H1 (cell line): ENCODE measurements around the gene NCK1. TPM values are rescaled to one million over a fixed set of nuclear protein-coding genes. Genes with fewer than 3 reads are reported as not detected.
"Not testable (repeated sequence)": the region's sequence is repeated elsewhere in the genome, so short reads cannot be mapped to it uniquely, and the experiment has no call there.

Experiments
- CTCF ChIA-PET: fragments of 300-600 bp; sonication (Branson Sonifier 250); formaldehyde crosslinking; loops from one replicate; lab custom pipeline; 2021; ENCODE audit not compliant: partially characterized antibody; lab: Charles Lee
- POLR2A ChIA-PET: fragments of 300-600 bp; sonication (Branson Sonifier 250); formaldehyde crosslinking; loops from one replicate; lab custom pipeline; 2021; ENCODE audit warnings: inconsistent platforms; ENCODE audit not compliant: partially characterized antibody; lab: Charles Lee
- DNase-seq, 2 experiments: peaks; one replicate each; pipeline versions ENCODE4 v3.0.0 to v3.0.0-alpha.2; 2010 to 2022; ENCODE audit warnings: low spot score in 2 of 2, low read depth in 1 of 2, mixed read lengths in 1 of 2
- FAIRE-seq: peaks from 2 replicates; lab custom pipeline; 2011; peaks lifted over from hg19 to GRCh38; lab: Jason Lieb, UNC
- H2AFZ ChIP-seq: 2 replicates; pipeline ENCODE4 v1.8.1; 2012; ENCODE audit warnings: low read length, inconsistent platforms
- H2AK5ac ChIP-seq: 2 replicates; pipeline ENCODE4 v1.6.1; 2013; ENCODE audit warnings: low read depth, low read length
- H2BK120ac ChIP-seq: replicated peaks from 2 replicates; pipeline ENCODE3; 2013; ENCODE audit warnings: low read depth, low read length, inconsistent platforms
- H2BK12ac ChIP-seq: 2 replicates; pipeline ENCODE4 v1.6.1; 2013; ENCODE audit warnings: low read depth, low read length
- H2BK15ac ChIP-seq: 2 replicates; pipeline ENCODE4 v1.6.1; 2013; ENCODE audit warnings: low read length
- H2BK20ac ChIP-seq: 2 replicates; pipeline ENCODE4 v1.6.1; 2013; ENCODE audit warnings: low read length
- H2BK5ac ChIP-seq: 2 replicates; pipeline ENCODE4 v1.6.1; 2013; ENCODE audit warnings: low read depth, low read length
- H3K14ac ChIP-seq: 2 replicates; pipeline ENCODE4 v1.6.1; 2013; ENCODE audit warnings: inconsistent platforms; ENCODE audit not compliant: insufficient read length
- H3K18ac ChIP-seq: 2 replicates; pipeline ENCODE4 v1.6.1; 2013; ENCODE audit warnings: low read length; ENCODE audit errors: extremely low read depth
- H3K23ac ChIP-seq: 2 replicates; pipeline ENCODE4 v1.6.1; 2013; ENCODE audit warnings: inconsistent platforms; ENCODE audit not compliant: insufficient read length
- H3K23me2 ChIP-seq: 2 replicates; pipeline ENCODE4 v1.6.1; 2013; ENCODE audit warnings: low read depth, low read length
- H3K27ac ChIP-seq: 2 replicates; pipeline ENCODE4 v1.6.1; 2011; ENCODE audit warnings: low read depth, low read length, inconsistent platforms
- H3K27me3 ChIP-seq, 4 experiments: replicated peaks in 1 of 4; 1 replicate in 1 of 4; 2 replicates in 3 of 4; pipeline versions ENCODE4 v1.6.1 to v1.8.1; 2011 to 2013; ENCODE audit warnings: low read length in 3 of 4, mild to moderate bottlenecking in 3 of 4, inconsistent platforms in 2 of 4, mixed read lengths in 2 of 4, moderate library complexity in 1 of 4; ENCODE audit not compliant: control insufficient read depth in 3 of 4, insufficient read depth in 3 of 4; ENCODE audit errors: extremely low read depth in 1 of 4
- H3K36me3 ChIP-seq, 4 experiments: 2 replicates each; pipeline versions ENCODE4 v1.6.1 to v1.8.1; 2011 to 2013; ENCODE audit warnings: mild to moderate bottlenecking in 4 of 4, low read length in 3 of 4, moderate library complexity in 2 of 4, control low read depth in 1 of 4, inconsistent platforms in 1 of 4; ENCODE audit not compliant: insufficient read depth in 4 of 4, control insufficient read depth in 2 of 4
- H3K4ac ChIP-seq: replicated peaks from 2 replicates; pipeline ENCODE3; 2013; ENCODE audit warnings: low read length, low read depth, mixed read lengths, inconsistent platforms; ENCODE audit not compliant: insufficient read length
- H3K4me1 ChIP-seq, 4 experiments: replicated peaks in 1 of 4; 1 replicate in 1 of 4; 2 replicates in 3 of 4; pipeline versions ENCODE4 v1.6.1 to v1.8.1; 2011 to 2013; ENCODE audit warnings: low read length in 3 of 4, inconsistent platforms in 2 of 4, mixed read lengths in 1 of 4; ENCODE audit not compliant: insufficient read depth in 4 of 4, control insufficient read depth in 3 of 4
- H3K4me2 ChIP-seq, 2 experiments: 2 replicates each; pipeline versions ENCODE4 v1.6.1 to v1.8.1; 2011 to 2013; ENCODE audit warnings: low read depth in 2 of 2, low read length in 2 of 2, control low read depth in 1 of 2, inconsistent platforms in 1 of 2, mild to moderate bottlenecking in 1 of 2; ENCODE audit not compliant: insufficient read depth in 1 of 2
- H3K4me3 ChIP-seq, 4 experiments: fragments of 200-600, 300-600 bp in 1 of 4; sonication (generic), shearing (Covaris generic), sonication (Bioruptor Twin) in 1 of 4; 2 replicates each; pipeline versions ENCODE4 v1.5.1 to v1.8.1; 2011 to 2016; ENCODE audit warnings: low read length in 4 of 4, low read depth in 3 of 4, control low read depth in 2 of 4, inconsistent platforms in 2 of 4, mild to moderate bottlenecking in 2 of 4, mixed read lengths in 1 of 4, moderate library complexity in 1 of 4; ENCODE audit not compliant: insufficient read depth in 2 of 4; ENCODE audit errors: extremely low read depth in 1 of 4
- H3K56ac ChIP-seq: replicated peaks from 2 replicates; pipeline ENCODE3; 2013; ENCODE audit warnings: low read depth, mild to moderate bottlenecking, mixed read lengths, low read length, inconsistent platforms; ENCODE audit not compliant: insufficient read length
- H3K79me1 ChIP-seq: 2 replicates; pipeline ENCODE4 v1.6.1; 2013; ENCODE audit warnings: low read depth, low read length, control low read depth
- H3K79me2 ChIP-seq, 2 experiments: 2 replicates each; pipeline versions ENCODE4 v1.6.1 to v1.8.1; 2012 to 2013; ENCODE audit warnings: low read length in 2 of 2, mild to moderate bottlenecking in 2 of 2, inconsistent platforms in 1 of 2; ENCODE audit not compliant: insufficient read depth in 2 of 2, control insufficient read depth in 1 of 2
- H3K9ac ChIP-seq, 4 experiments: replicated peaks in 1 of 4; 1 replicate in 1 of 4; 2 replicates in 3 of 4; pipeline versions ENCODE4 v1.6.1 to v1.8.1; 2011 to 2013; ENCODE audit warnings: low read depth in 3 of 4, low read length in 3 of 4, control low read depth in 2 of 4, mild to moderate bottlenecking in 2 of 4, moderate library complexity in 2 of 4, inconsistent platforms in 1 of 4; ENCODE audit errors: extremely low read depth in 1 of 4
- H3K9me3 ChIP-seq, 2 experiments: 2 replicates each; pipeline versions ENCODE4 v1.6.1 to v1.8.1; 2012 to 2013; ENCODE audit warnings: mild to moderate bottlenecking in 2 of 2, moderate library complexity in 2 of 2, control low read depth in 1 of 2, inconsistent platforms in 1 of 2, low read depth in 1 of 2, low read length in 1 of 2, mixed read lengths in 1 of 2; ENCODE audit not compliant: insufficient read depth in 2 of 2
- H4K20me1 ChIP-seq, 2 experiments: replicated peaks in 1 of 2; 2 replicates each; pipeline versions ENCODE3 to v1.8.1; 2011 to 2013; ENCODE audit warnings: inconsistent platforms in 2 of 2, low read length in 2 of 2, mild to moderate bottlenecking in 1 of 2; ENCODE audit not compliant: insufficient read depth in 2 of 2, control insufficient read depth in 1 of 2
- H4K5ac ChIP-seq: 2 replicates; pipeline ENCODE4 v1.6.1; 2013; ENCODE audit warnings: low read length, low read depth, mixed read lengths, inconsistent platforms; ENCODE audit not compliant: insufficient read length
- H4K8ac ChIP-seq: 2 replicates; pipeline ENCODE4 v1.8.0; 2013; ENCODE audit warnings: mild to moderate bottlenecking, moderate library complexity, low read length, inconsistent platforms; ENCODE audit not compliant: insufficient read depth; ENCODE audit errors: extremely low read depth
- H4K91ac ChIP-seq: replicated peaks from 2 replicates; pipeline ENCODE3; 2013; ENCODE audit warnings: low read length, mixed read lengths, inconsistent platforms; ENCODE audit not compliant: insufficient read length
- WGBS, 2 experiments: shearing (Covaris generic) in 1 of 2; methylation state at CpG; one replicate each; pipeline versions ENCODE4 v1.1.6 to v1.1.7; 2013 to 2015; ENCODE audit warnings: low lambda C conversion rate in 2 of 2, mixed read lengths in 2 of 2, inconsistent platforms in 1 of 2, low coverage in 1 of 2, missing lambda C conversion rate in 1 of 2; ENCODE audit not compliant: insufficient replicate concordance in 2 of 2, insufficient coverage in 1 of 2, insufficient read length in 1 of 2; ENCODE audit errors: extremely low coverage in 1 of 2, missing lambda C conversion rate in 1 of 2; 5-methylcytosine and 5-hydroxymethylcytosine counted together
- polyA plus RNA-seq, 7 experiments: library from polyadenylated mRNA; depleted of rRNA in 3 of 7; stranded (reverse) in 5 of 7; unstranded in 2 of 7; fragments of >200 nt in 5 of 7; fragments of 200-250 nt in 2 of 7; gene quantifications; 1 replicate in 5 of 7; 2 replicates in 1 of 7; 4 replicates in 1 of 7; pipeline versions ENCODE4 v1.2.1 to v1.2.3, GENCODE V29; 2011 to 2013; ENCODE audit warnings: missing spikeins in 2 of 7, mixed read lengths in 2 of 7
- total RNA-seq: library from RNA; stranded (reverse); fragmentation: NEBNext Ultra II Directional; extraction: Animal tissue kit (Norgen Biotek cat#: 25700); gene quantifications from 2 replicates; pipeline ENCODE4 v1.2.1, GENCODE V29; 2021

The NCK1 gene
- total and polyA plus RNA-seq, 2 of the 8 experiments (the other 6 are each of a cell fraction or from before 2014, with no cell fraction given) = 10.0 to 28.5 TPM

DNA sequence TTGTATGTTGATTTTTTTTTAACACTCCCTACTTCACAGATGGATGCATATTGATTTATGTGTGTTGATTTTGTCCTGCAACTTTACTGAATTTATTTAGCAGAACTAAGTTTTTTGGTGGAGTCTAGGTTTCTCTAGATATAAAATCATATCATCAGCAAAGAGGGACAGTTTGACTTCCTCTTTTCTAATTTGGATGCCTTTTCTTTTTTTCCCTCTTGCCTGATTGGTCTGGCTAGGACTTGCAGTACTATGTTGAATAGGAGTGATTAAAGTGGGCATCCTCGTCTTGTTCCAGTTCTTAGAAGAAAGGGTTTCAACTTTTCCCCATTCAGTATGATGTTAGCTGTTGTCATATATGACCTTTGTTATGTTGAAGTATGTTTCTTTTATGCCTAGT, 38.7 kb downstream of the NCK1 start:
- H4K91ac ChIP-seq, H2BK120ac ChIP-seq, H3K9ac ChIP-seq, H4K20me1 ChIP-seq, H2BK12ac ChIP-seq, H3K9me3 ChIP-seq, H3K4me2 ChIP-seq, H3K18ac ChIP-seq, H2BK5ac ChIP-seq, H3K56ac ChIP-seq, H2AK5ac ChIP-seq, H3K4ac ChIP-seq, H2AFZ ChIP-seq, H3K27me3 ChIP-seq, H2BK15ac ChIP-seq, CTCF ChIA-PET, H3K14ac ChIP-seq, POLR2A ChIA-PET, H3K23me2 ChIP-seq, H3K36me3 ChIP-seq, FAIRE-seq, DNase-seq, H3K23ac ChIP-seq, H3K27ac ChIP-seq, H4K5ac ChIP-seq, H3K4me1 ChIP-seq, H2BK20ac ChIP-seq, H3K4me3 ChIP-seq, H3K79me1 ChIP-seq, H4K8ac ChIP-seq: not testable (repeated sequence)
- WGBS, 2 experiments = 80% methylated on average over 1 of the region's 1 CpG; no CpG with 5 or more reads in 1 of the 2 experiments
- peaks cover 0 to 98% of the 10 kb centered on the region in 2 experiments; a peak in 2 of 4 replicates for H3K79me2 ChIP-seq
